HG03196 (cell line): ENCODE data around the gene IL12RB2.
A peak's percentile ranks its signal among the peaks of the same experiment; 100 is the strongest.
"Not testable (repeated sequence)": the region's sequence is repeated elsewhere in the genome, so short reads cannot be mapped to it uniquely, and the experiment has no call there.

Source experiments
- ATAC-seq: cut with Tn5 transposase; IDR thresholded peaks from one replicate; pipeline ENCODE4 v1.9.1; 2021; ENCODE audit not compliant: unreplicated experiment

IL12RB2 gene

GRCh38 chr1:67429528-67430357 is 122.1 kb downstream of the IL12RB2 start:
- peak; percentile 0 for ATAC-seq

- peak; percentile 94 for ATAC-seq
These were observed 122.9 kb downstream of the IL12RB2 start, which contains the start of gene SERBP1 for GRCh38 chr1:67430358-67431155. TSS of gene SERBP1 (minus strand) at chr1:67430402. CDS start at chr1:67430300, 102 bp downstream.

GRCh38 chr1:67431156-67431765 is 123.6 kb downstream of the IL12RB2 start:
- ATAC-seq = no peak

- no peak for ATAC-seq
These were observed 124.4 kb downstream of the IL12RB2 start for GRCh38 chr1:67431869-67432578.

- no peak for ATAC-seq
These were observed 125.1 kb downstream of the IL12RB2 start for GRCh38 chr1:67432745-67433144.

GRCh38 chr1:67433837-67434236 is 126.2 kb downstream of the IL12RB2 start:
- ATAC-seq = no peak

- no peak for ATAC-seq
These were observed 126.8 kb downstream of the IL12RB2 start for GRCh38 chr1:67434491-67434890.

- ATAC-seq = no peak
These were observed 128.9 kb downstream of the IL12RB2 start for GRCh38 chr1:67436511-67437055.

- ATAC-seq = no peak
These were observed 130.3 kb downstream of the IL12RB2 start for GRCh38 chr1:67437961-67438360.

- no peak for ATAC-seq
These were observed 131.8 kb downstream of the IL12RB2 start for GRCh38 chr1:67439277-67440029.

GRCh38 chr1:67440339-67440738 is 132.7 kb downstream of the IL12RB2 start:
- no peak for ATAC-seq

- peak; percentile 65 for ATAC-seq
These were observed 133.5 kb downstream of the IL12RB2 start for GRCh38 chr1:67441183-67441582.

GRCh38 chr1:67441739-67442281 is 134.1 kb downstream of the IL12RB2 start:
- ATAC-seq = no peak

GRCh38 chr1:67446014-67446413 is 138.3 kb downstream of the IL12RB2 start:
- not testable (repeated sequence) for ATAC-seq
